Measurements from ENCODE around the gene GATD1.

- TF ChIP-seq YY1 (tag by site-specific recombination; IDR thresholded peaks at IDR 0.05) (no peak), ZNF174 (tag by site-specific recombination; IDR thresholded peaks at IDR 0.05) (no peak), MYNN (tag by site-specific recombination; IDR thresholded peaks at IDR 0.05; ENCODE audit: borderline replicate concordance) (no peak), ZNF121 (tag by site-specific recombination; IDR thresholded peaks at IDR 0.05) (no peak), ZNF274 (IDR thresholded peaks at IDR 0.05; ENCODE audit: low read length) (no peak), ZNF274 (tag by site-specific recombination; IDR thresholded peaks at IDR 0.05; ENCODE audit: borderline replicate concordance) (no peak), PRDM1 (tag by site-specific recombination; IDR thresholded peaks at IDR 0.05) (no peak), KLF7 (tag by site-specific recombination; IDR thresholded peaks at IDR 0.05; ENCODE audit: borderline replicate concordance) (no peak)
- TF ChIP-seq, protein P1, sequence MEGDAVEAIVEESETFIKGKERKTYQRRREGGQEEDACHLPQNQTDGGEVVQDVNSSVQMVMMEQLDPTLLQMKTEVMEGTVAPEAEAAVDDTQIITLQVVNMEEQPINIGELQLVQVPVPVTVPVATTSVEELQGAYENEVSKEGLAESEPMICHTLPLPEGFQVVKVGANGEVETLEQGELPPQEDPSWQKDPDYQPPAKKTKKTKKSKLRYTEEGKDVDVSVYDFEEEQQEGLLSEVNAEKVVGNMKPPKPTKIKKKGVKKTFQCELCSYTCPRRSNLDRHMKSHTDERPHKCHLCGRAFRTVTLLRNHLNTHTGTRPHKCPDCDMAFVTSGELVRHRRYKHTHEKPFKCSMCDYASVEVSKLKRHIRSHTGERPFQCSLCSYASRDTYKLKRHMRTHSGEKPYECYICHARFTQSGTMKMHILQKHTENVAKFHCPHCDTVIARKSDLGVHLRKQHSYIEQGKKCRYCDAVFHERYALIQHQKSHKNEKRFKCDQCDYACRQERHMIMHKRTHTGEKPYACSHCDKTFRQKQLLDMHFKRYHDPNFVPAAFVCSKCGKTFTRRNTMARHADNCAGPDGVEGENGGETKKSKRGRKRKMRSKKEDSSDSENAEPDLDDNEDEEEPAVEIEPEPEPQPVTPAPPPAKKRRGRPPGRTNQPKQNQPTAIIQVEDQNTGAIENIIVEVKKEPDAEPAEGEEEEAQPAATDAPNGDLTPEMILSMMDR (tag by site-specific recombination; IDR thresholded peaks at IDR 0.05): no peak
- TF ChIP-seq, protein P2, sequence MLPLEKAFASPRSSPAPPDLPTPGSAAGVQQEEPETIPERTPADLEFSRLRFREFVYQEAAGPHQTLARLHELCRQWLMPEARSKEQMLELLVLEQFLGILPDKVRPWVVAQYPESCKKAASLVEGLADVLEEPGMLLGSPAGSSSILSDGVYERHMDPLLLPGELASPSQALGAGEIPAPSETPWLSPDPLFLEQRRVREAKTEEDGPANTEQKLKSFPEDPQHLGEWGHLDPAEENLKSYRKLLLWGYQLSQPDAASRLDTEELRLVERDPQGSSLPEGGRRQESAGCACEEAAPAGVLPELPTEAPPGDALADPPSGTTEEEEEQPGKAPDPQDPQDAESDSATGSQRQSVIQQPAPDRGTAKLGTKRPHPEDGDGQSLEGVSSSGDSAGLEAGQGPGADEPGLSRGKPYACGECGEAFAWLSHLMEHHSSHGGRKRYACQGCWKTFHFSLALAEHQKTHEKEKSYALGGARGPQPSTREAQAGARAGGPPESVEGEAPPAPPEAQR (tag by site-specific recombination; IDR thresholded peaks at IDR 0.05): no peak
These were observed 5.6 kb downstream of the GATD1 start for GRCh38 chr11:771617-772204.

Data from HEK293 (cell line).